ENCODE results near the gene WTIP. TPM values are rescaled to one million over a fixed set of nuclear protein-coding genes. Genes with fewer than 3 reads are reported as not detected.
A peak's percentile ranks its signal among the peaks of the same experiment; 100 is the strongest.
"Not testable (repeated sequence)": the region's sequence is repeated elsewhere in the genome, so short reads cannot be mapped to it uniquely, and the experiment has no call there.

WTIP gene
- polyA plus RNA-seq (ENCODE audit: insufficient read length in 3 of 3), result 10 to 100 TPM; 34.2 to 46.8 (median 37.7) TPM

GRCh38 chr19:34480971-34481841 is at the start of gene WTIP:
WTIP (plus strand) TSS chr19:34481758; CDS start chr19:34481975, 217 bp downstream.
- peak; percentile 75 to 80 (median 76) for DNase-seq (ENCODE audit: low read depth in 3 of 3, low spot score in 2 of 3)

- no peak for DNase-seq (ENCODE audit: low read depth in 3 of 3, low spot score in 2 of 3)
Observed at GRCh38 chr19:34432797-34433196, 48.8 kb upstream of the WTIP start.

GRCh38 chr19:34436716-34437115 is 44.8 kb upstream of the WTIP start:
- no peak for DNase-seq (ENCODE audit: low read depth in 3 of 3, low spot score in 2 of 3)

GRCh38 chr19:34448191-34448590 is 33.4 kb upstream of the WTIP start:
- no peak for DNase-seq (ENCODE audit: low read depth in 3 of 3, low spot score in 2 of 3)

GRCh38 chr19:34452723-34453122 is 28.8 kb upstream of the WTIP start:
- no peak for DNase-seq (ENCODE audit: low read depth in 3 of 3, low spot score in 2 of 3)

- DNase-seq (ENCODE audit: low read depth in 3 of 3, low spot score in 2 of 3), result no peak
Observed at GRCh38 chr19:34454091-34454490, 27.5 kb upstream of the WTIP start.

- no peak for DNase-seq (ENCODE audit: low read depth in 3 of 3, low spot score in 2 of 3)
Observed at GRCh38 chr19:34454685-34455084, 26.9 kb upstream of the WTIP start.

GRCh38 chr19:34455783-34456480 is 25.6 kb upstream of the WTIP start:
- not testable (repeated sequence) for DNase-seq (ENCODE audit: low read depth in 3 of 3, low spot score in 2 of 3)

- no peak for DNase-seq (ENCODE audit: low read depth in 3 of 3, low spot score in 2 of 3)
Observed at GRCh38 chr19:34457446-34457845, 24.1 kb upstream of the WTIP start.

- DNase-seq (ENCODE audit: low read depth in 3 of 3, low spot score in 2 of 3), result no peak
Observed at GRCh38 chr19:34458677-34459076, 22.9 kb upstream of the WTIP start.

GRCh38 chr19:34459614-34460013 is 21.9 kb upstream of the WTIP start:
- DNase-seq (ENCODE audit: low read depth in 3 of 3, low spot score in 2 of 3), result no peak

- no peak for DNase-seq (ENCODE audit: low read depth in 3 of 3, low spot score in 2 of 3)
Observed at GRCh38 chr19:34461375-34462100, 20.0 kb upstream of the WTIP start.

- not testable (repeated sequence) for DNase-seq (ENCODE audit: low read depth in 3 of 3, low spot score in 2 of 3)
Observed at GRCh38 chr19:34464785-34465184, 16.8 kb upstream of the WTIP start.

GRCh38 chr19:34468409-34468808 is 13.1 kb upstream of the WTIP start:
- DNase-seq (ENCODE audit: low read depth in 3 of 3, low spot score in 2 of 3), result no peak

- not testable (repeated sequence) for DNase-seq (ENCODE audit: low read depth in 3 of 3, low spot score in 2 of 3)
Observed at GRCh38 chr19:34469026-34469425, 12.5 kb upstream of the WTIP start.

- no peak for DNase-seq (ENCODE audit: low read depth in 3 of 3, low spot score in 2 of 3)
Observed at GRCh38 chr19:34471906-34472700, 9.5 kb upstream of the WTIP start.

GRCh38 chr19:34474233-34474989 is 7.1 kb upstream of the WTIP start:
- no peak for DNase-seq (ENCODE audit: low read depth in 3 of 3, low spot score in 2 of 3)

GRCh38 chr19:34475026-34475974 is 6.3 kb upstream of the WTIP start:
- DNase-seq (ENCODE audit: low read depth in 3 of 3, low spot score in 2 of 3), result no peak
